ENCODE results near the gene CACNA2D2. TPM values are rescaled to one million over a fixed set of nuclear protein-coding genes. Genes with fewer than 3 reads are reported as not detected.

Gene CACNA2D2
- total and polyA plus RNA-seq, 4 donors = 28.2 to 111 (median 69.1) TPM

DNA sequence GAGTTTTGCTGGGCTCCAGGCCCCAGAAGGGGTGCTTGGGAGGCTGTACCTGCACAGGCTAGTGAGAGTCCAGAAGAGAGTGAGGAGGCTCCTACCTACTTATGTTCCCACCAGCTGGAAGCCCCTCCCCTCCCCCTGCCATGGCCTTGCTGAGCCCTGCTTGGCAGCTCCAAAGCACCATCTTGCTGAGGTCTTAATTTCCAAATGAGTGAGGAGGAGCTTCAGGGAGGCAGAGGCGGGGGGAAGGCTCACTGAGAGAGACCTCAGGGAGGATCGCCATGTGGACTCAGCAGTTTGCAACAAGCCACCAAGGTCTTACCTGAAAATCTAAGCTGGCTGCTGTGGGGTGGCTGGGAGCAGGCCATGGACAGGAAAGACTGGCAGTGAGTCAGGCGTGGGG, 8.7 kb upstream of the CACNA2D2 start:
- 92% methylated on average over 3 of the region's 3 CpGs for WGBS, 2 donors
- Histone ChIP-seq H3K27me3 (ENCODE audit: control insufficient read depth in 3 of 3, insufficient read depth in 3 of 3, low read length in 2 of 3) (no peaks in the 10 kb centered on the region), H3K27ac (ENCODE audit: low read depth in 1 of 2, low read length in 1 of 2) (no peak overlapping the region), H3K9me3 (ENCODE audit: control insufficient read depth in 4 of 4, insufficient read depth in 3 of 4, low read length in 3 of 4) (no peaks in the 10 kb centered on the region), H3K4me1 (ENCODE audit: control insufficient read depth in 5 of 5, insufficient read depth in 5 of 5, low read length in 5 of 5) (peaks cover 0 to 31% (median 20%) of the 10 kb centered on the region in 5 donors), H3K36me3 (ENCODE audit: control insufficient read depth in 4 of 4, insufficient read depth in 4 of 4, low read length in 4 of 4) (no peaks in the 10 kb centered on the region), H3K9ac (ENCODE audit: insufficient read depth in 1 of 2, low read length in 2 of 2) (no peak overlapping the region), H3K4me3 (no peak overlapping the region)
- TF ChIP-seq, protein P1, sequence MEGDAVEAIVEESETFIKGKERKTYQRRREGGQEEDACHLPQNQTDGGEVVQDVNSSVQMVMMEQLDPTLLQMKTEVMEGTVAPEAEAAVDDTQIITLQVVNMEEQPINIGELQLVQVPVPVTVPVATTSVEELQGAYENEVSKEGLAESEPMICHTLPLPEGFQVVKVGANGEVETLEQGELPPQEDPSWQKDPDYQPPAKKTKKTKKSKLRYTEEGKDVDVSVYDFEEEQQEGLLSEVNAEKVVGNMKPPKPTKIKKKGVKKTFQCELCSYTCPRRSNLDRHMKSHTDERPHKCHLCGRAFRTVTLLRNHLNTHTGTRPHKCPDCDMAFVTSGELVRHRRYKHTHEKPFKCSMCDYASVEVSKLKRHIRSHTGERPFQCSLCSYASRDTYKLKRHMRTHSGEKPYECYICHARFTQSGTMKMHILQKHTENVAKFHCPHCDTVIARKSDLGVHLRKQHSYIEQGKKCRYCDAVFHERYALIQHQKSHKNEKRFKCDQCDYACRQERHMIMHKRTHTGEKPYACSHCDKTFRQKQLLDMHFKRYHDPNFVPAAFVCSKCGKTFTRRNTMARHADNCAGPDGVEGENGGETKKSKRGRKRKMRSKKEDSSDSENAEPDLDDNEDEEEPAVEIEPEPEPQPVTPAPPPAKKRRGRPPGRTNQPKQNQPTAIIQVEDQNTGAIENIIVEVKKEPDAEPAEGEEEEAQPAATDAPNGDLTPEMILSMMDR (IDR thresholded peaks at IDR 0.05; ENCODE audit: control extremely low read depth, extremely low read depth) = no peak
- ATAC-seq (ENCODE audit: insufficient read depth, low FRiP score) (no peak), DNase-seq (no peak)

DNA sequence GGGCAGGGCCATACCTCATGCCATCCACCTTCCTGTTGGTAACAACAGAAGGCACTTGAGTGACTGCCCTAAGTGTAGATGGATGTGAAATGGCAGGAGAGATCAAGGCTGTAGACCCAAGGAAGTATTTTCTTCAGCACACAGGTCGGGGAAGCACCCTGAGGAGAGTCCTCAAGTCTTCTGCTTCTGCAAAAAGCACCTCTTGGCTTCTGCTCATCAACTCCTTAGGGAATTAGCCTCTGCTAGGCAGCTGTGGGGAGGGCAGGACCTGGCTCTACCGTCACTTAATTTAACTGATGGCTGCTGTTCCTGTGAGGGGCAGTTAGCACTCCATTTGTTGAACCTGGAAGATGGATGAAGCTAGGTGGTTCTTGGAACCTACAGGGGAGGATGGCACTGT, 6.9 kb upstream of the CACNA2D2 start:
- DNase-seq (no peak), ATAC-seq (ENCODE audit: insufficient read depth, low FRiP score) (no peak)
- Histone ChIP-seq H3K27ac (ENCODE audit: low read depth in 1 of 2, low read length in 1 of 2) (no peak overlapping the region), H3K9ac (ENCODE audit: insufficient read depth in 1 of 2, low read length in 2 of 2) (no peak overlapping the region), H3K4me1 (ENCODE audit: control insufficient read depth in 5 of 5, insufficient read depth in 5 of 5, low read length in 5 of 5) (peaks cover 0 to 12% (median 7%) of the 10 kb centered on the region in 5 donors), H3K27me3 (ENCODE audit: control insufficient read depth in 3 of 3, insufficient read depth in 3 of 3, low read length in 2 of 3) (no peaks in the 10 kb centered on the region), H3K9me3 (ENCODE audit: control insufficient read depth in 4 of 4, insufficient read depth in 3 of 4, low read length in 3 of 4) (no peaks in the 10 kb centered on the region), H3K36me3 (ENCODE audit: control insufficient read depth in 4 of 4, insufficient read depth in 4 of 4, low read length in 4 of 4) (no peaks in the 10 kb centered on the region), H3K4me3 (no peak overlapping the region)
- 81 to 82% methylated on average over 2 of the region's 2 CpGs for WGBS, 2 donors
- TF ChIP-seq, protein P1 (IDR thresholded peaks at IDR 0.05; ENCODE audit: control extremely low read depth, extremely low read depth) = no peak

DNA sequence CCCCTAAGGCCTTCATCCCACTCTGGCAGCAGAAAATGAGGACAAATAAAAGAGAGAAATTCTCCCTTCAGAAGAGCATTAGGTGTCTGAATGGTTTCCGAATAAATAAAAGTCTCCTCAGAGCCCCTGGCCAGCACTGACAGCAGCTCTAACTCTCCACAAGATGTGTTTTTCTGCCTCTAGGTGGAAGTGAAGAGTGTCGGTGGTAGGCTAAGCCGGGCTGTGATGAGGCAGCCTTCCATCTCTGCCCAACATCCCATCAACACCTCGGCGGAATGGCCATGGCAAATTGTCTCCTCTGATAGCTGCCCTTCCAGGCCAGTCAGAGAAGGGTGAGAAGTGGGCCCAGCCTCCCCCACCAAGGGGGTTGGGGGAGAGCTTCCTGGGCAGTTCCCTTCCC, 6.3 kb upstream of the CACNA2D2 start:
- no peaks in the 10 kb centered on the region for H3K9me3 ChIP-seq (ENCODE audit: control insufficient read depth in 4 of 4, insufficient read depth in 3 of 4, low read length in 3 of 4)
- WGBS, 2 donors = 83 to 87% methylated on average over 5 of the region's 5 CpGs
- DNase-seq (no peak), ATAC-seq (ENCODE audit: insufficient read depth, low FRiP score) (no peak)
- TF ChIP-seq, protein P1 (IDR thresholded peaks at IDR 0.05; ENCODE audit: control extremely low read depth, extremely low read depth) = no peak
- no peaks in the 10 kb centered on the region for H3K36me3 ChIP-seq (ENCODE audit: control insufficient read depth in 4 of 4, insufficient read depth in 4 of 4, low read length in 4 of 4)
- H3K27ac ChIP-seq (ENCODE audit: low read depth in 1 of 2, low read length in 1 of 2) = no peak overlapping the region
- no peak overlapping the region for H3K9ac ChIP-seq (ENCODE audit: insufficient read depth in 1 of 2, low read length in 2 of 2)
- no peak overlapping the region for H3K4me3 ChIP-seq
- H3K4me1 ChIP-seq (ENCODE audit: control insufficient read depth in 5 of 5, insufficient read depth in 5 of 5, low read length in 5 of 5) = peaks cover 0 to 6% (median under 1%) of the 10 kb centered on the region in 5 donors
- no peaks in the 10 kb centered on the region for H3K27me3 ChIP-seq (ENCODE audit: control insufficient read depth in 3 of 3, insufficient read depth in 3 of 3, low read length in 2 of 3)

DNA sequence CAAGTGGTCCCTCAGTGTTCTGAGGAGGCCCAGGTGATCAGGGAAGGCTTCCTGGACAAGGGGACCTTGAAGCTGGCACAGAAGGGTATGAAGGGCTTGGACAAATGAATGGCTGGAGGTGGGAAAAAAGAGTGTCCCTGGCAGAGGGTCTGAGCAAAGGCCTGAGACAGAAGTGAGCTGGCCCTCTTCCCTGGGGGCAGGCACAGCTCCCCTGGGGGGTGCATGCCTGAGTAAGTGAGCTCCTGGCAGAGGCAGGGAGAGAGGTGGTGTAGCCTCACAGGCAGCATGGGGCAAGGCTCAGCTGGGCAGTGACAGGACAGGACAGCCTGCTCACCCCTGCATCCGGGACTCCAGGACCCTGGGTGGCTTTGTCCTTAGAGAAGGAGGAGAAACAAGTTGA, 5.4 kb upstream of the CACNA2D2 start:
- Histone ChIP-seq H3K9me3 (ENCODE audit: control insufficient read depth in 4 of 4, insufficient read depth in 3 of 4, low read length in 3 of 4) (no peaks in the 10 kb centered on the region), H3K9ac (ENCODE audit: insufficient read depth in 1 of 2, low read length in 2 of 2) (no peak overlapping the region), H3K36me3 (ENCODE audit: control insufficient read depth in 4 of 4, insufficient read depth in 4 of 4, low read length in 4 of 4) (no peaks in the 10 kb centered on the region), H3K4me3 (no peak overlapping the region), H3K4me1 (ENCODE audit: control insufficient read depth in 5 of 5, insufficient read depth in 5 of 5, low read length in 5 of 5) (peaks cover 0 to 4% (median 3%) of the 10 kb centered on the region in 5 donors), H3K27me3 (ENCODE audit: control insufficient read depth in 3 of 3, insufficient read depth in 3 of 3, low read length in 2 of 3) (no peaks in the 10 kb centered on the region), H3K27ac (ENCODE audit: low read depth in 1 of 2, low read length in 1 of 2) (no peak overlapping the region)
- TF ChIP-seq, protein P1 (IDR thresholded peaks at IDR 0.05; ENCODE audit: control extremely low read depth, extremely low read depth) = no peak
- ATAC-seq (ENCODE audit: insufficient read depth, low FRiP score) = no peak
- 63 to 100% methylated on average over 1 of the region's 1 CpG for WGBS, 2 donors
- no peak for DNase-seq

All from lung (tissue), 12 donors.